Activated naive CD4-positive, alpha-beta T cell treated with anti-CD3 and anti-CD28 coated beads, Interleukin-2, amount 10 ng/mL, durations not matched to agents 7 days and 5 days (primary cell): ENCODE results near the gene NFE2L2.
A peak's percentile ranks its signal among the peaks of the same experiment; 100 is the strongest.
"Not testable (repeated sequence)": the region's sequence is repeated elsewhere in the genome, so short reads cannot be mapped to it uniquely, and the experiment has no call there.

Experiments used
- CTCF ChIA-PET: fragments of 350-600 bp; sonication (Branson Sonifier 250); formaldehyde crosslinking; loops from one replicate; lab custom pipeline; 2021; ENCODE audit warnings: antibody characterized with exemption; lab: Charles Lee
- DNase-seq: peaks from one replicate; pipeline ENCODE4 v3.0.0-alpha.2; 2020
- H3K27ac Mint-ChIP-seq: one replicate; pipeline ENCODE4 v1.8.0; 2021; ENCODE audit warnings: mild to moderate bottlenecking, moderate library complexity, mixed read lengths
- H3K27me3 Mint-ChIP-seq: one replicate; pipeline ENCODE4 v1.8.0; 2021; ENCODE audit warnings: mild to moderate bottlenecking, mixed read lengths
- H3K36me3 Mint-ChIP-seq: one replicate; pipeline ENCODE4 v1.8.0; 2021; ENCODE audit warnings: mixed read lengths
- H3K4me1 Mint-ChIP-seq: one replicate; pipeline ENCODE4 v1.8.0; 2021; ENCODE audit warnings: mixed read lengths
- H3K4me3 Mint-ChIP-seq: one replicate; pipeline ENCODE4 v1.8.0; 2021; ENCODE audit warnings: mild to moderate bottlenecking, moderate library complexity, mixed read lengths
- H3K9me3 Mint-ChIP-seq: one replicate; pipeline ENCODE4 v1.8.0; 2021; ENCODE audit warnings: mixed read lengths

NFE2L2 gene

GRCh38 chr2:177272765-177273164 is 8.2 kb upstream of the NFE2L2 start:
- CTCF ChIA-PET, result interaction anchor here (0.6 to 3.9 kb wide), 6 partner anchors 9 to 31 kb away, joined by 3 to 19 read pairs (median 8); partner anchors contain the start of gene NFE2L2
- Mint-ChIP-seq H3K4me1 (peaks cover 30% of the 10 kb centered on the region), H3K4me3 (no peak overlapping the region), H3K27me3 (no peaks in the 10 kb centered on the region), H3K27ac (no peak overlapping the region), H3K36me3 (peaks cover 4% of the 10 kb centered on the region), H3K9me3 (no peaks in the 10 kb centered on the region)
- DNase-seq, result no peak

- Mint-ChIP-seq H3K27me3 (no peaks in the 10 kb centered on the region), H3K9me3 (no peaks in the 10 kb centered on the region), H3K36me3 (peaks cover 9% of the 10 kb centered on the region), H3K27ac (no peak overlapping the region), H3K4me3 (no peak overlapping the region), H3K4me1 (peaks cover 37% of the 10 kb centered on the region)
- CTCF ChIA-PET, result interaction anchor here (0.6 to 3.9 kb wide), 6 partner anchors 8 to 107 kb away, joined by 3 to 19 read pairs (median 8); partner anchors contain the start of gene NFE2L2
- no peak for DNase-seq
Measured at GRCh38 chr2:177271981-177272666, 7.6 kb upstream of the NFE2L2 start.

GRCh38 chr2:177270531-177270930 is 6.0 kb upstream of the NFE2L2 start:
- H3K36me3 Mint-ChIP-seq, result peaks cover 9% of the 10 kb centered on the region
- DNase-seq, result no peak
- H3K9me3 Mint-ChIP-seq, result no peaks in the 10 kb centered on the region
- no peak overlapping the region for H3K4me3 Mint-ChIP-seq
- H3K27ac Mint-ChIP-seq, result no peak overlapping the region
- CTCF ChIA-PET, result interaction anchor here (2.8 to 3.9 kb wide), 2 partner anchors 12 to 26 kb away, joined by 10 to 19 read pairs; no protein-coding TSS in a partner anchor
- H3K4me1 Mint-ChIP-seq, result peaks cover 52% of the 10 kb centered on the region
- no peaks in the 10 kb centered on the region for H3K27me3 Mint-ChIP-seq

GRCh38 chr2:177268901-177269300 is 4.4 kb upstream of the NFE2L2 start:
- Mint-ChIP-seq H3K4me1 (peaks cover 52% of the 10 kb centered on the region), H3K4me3 (no peak overlapping the region), H3K27ac (no peak overlapping the region), H3K36me3 (peaks cover 9% of the 10 kb centered on the region), H3K9me3 (no peaks in the 10 kb centered on the region), H3K27me3 (peaks cover 3% of the 10 kb centered on the region)
- CTCF ChIA-PET, result interaction anchor here (0.8 to 3.5 kb wide), 2 partner anchors 20 to 104 kb away, joined by 3 to 14 read pairs; no protein-coding TSS in a partner anchor
- DNase-seq, result no peak

DNA sequence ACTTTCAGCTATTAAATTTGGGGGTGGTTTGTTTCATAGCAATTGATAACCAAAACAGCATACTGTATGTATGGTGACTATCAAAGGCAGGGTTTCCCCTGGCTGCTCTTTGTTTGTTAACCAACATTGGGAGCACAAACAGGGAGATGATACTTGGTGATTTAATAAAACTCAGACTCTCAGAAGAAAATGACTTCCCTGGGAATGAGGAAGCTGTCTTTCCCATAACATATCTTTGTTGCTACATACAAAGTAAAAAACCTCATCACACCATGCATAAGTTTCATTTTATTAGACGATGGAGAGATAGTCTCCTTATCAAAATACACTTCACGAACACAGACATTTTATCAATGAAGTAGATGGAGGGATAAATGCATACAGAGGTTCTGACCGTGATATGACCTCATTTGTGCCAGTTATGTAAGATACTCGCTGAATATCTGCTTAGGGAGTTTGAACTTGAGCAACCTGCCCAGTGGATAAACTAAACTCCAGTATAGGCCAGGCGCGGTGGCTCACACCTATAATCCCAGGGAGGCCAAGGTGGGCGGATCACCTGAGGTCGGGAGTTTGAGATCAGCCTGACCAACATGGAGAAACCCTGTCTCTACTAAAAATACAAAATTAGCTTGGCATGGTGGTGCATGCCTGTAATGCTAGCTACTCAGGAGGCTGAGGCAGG is 3.8 kb upstream of the NFE2L2 start:
- DNase-seq, result no peak
- Mint-ChIP-seq H3K27me3 (peaks cover 3% of the 10 kb centered on the region), H3K9me3 (no peaks in the 10 kb centered on the region), H3K27ac (no peak overlapping the region), H3K36me3 (peaks cover 9% of the 10 kb centered on the region), H3K4me1 (peaks cover 52% of the 10 kb centered on the region), H3K4me3 (no peak overlapping the region)
- CTCF ChIA-PET, result interaction anchor here (0.5 to 5.8 kb wide), 4 partner anchors 20 to 347 kb away, joined by 3 to 120 read pairs (median 8); no protein-coding TSS in a partner anchor

GRCh38 chr2:177266955-177267354 is 2.4 kb upstream of the NFE2L2 start:
- peaks cover 21% of the 10 kb centered on the region for H3K36me3 Mint-ChIP-seq
- H3K4me1 Mint-ChIP-seq, result peaks cover 48% of the 10 kb centered on the region
- DNase-seq, H3K27me3 Mint-ChIP-seq, H3K9me3 Mint-ChIP-seq, H3K4me3 Mint-ChIP-seq: not testable (repeated sequence)
- peak overlapping the region; percentile 100 for H3K27ac Mint-ChIP-seq
- CTCF ChIA-PET, result interaction anchor here (1.2 to 5.8 kb wide), 4 partner anchors 22 to 69 kb away, joined by 3 to 120 read pairs (median 12); no protein-coding TSS in a partner anchor

GRCh38 chr2:177265824-177266817 is 1.6 kb upstream of the NFE2L2 start:
- CTCF ChIA-PET, result interaction anchor here (1.1 to 5.8 kb wide), 10 partner anchors 19 to 104 kb away, joined by 3 to 120 read pairs (median 9); partner anchors contain the start of gene HNRNPA3
- Mint-ChIP-seq H3K4me1 (peaks cover 56% of the 10 kb centered on the region), H3K36me3 (peaks cover 27% of the 10 kb centered on the region), H3K4me3 (peak overlapping the region; percentile 98), H3K27ac (peak overlapping the region; percentile 100), H3K27me3 (peaks cover 3% of the 10 kb centered on the region), H3K9me3 (no peaks in the 10 kb centered on the region)
- no peak for DNase-seq

DNA sequence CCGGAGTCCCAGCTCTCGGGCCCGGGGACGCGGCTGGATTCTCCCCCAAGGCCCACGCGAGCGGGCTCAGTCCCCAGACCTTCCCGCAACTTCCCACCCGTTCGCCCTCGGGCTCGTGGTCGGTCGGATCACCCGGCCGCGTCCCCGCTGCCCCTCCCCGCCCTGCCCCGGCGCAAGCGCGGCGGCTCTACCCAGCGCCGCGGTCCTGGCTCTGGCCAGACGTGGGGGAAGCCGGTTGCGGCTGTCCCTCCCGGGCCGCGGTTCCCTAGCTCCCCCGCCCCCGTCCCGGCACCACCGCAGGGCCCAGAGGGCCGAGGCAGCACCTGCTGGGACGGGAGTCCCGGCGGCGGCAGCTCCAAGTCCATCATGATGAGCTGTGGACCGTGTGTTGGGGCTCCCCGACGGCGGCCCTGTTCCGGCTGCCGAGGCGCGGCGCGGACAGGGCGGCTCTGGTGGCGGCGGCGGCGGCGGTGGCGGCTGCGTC is 276 bp downstream of the NFE2L2 start:
- H3K27ac Mint-ChIP-seq, result peak overlapping the region; percentile 100
- H3K4me3 Mint-ChIP-seq, result peak overlapping the region; percentile 98
- CTCF ChIA-PET, result interaction anchor here (0.8 to 5.8 kb wide), 24 partner anchors 9 to 152 kb away, joined by 3 to 120 read pairs (median 6); partner anchors contain the start of gene HNRNPA3
- peaks cover 34% of the 10 kb centered on the region for H3K36me3 Mint-ChIP-seq
- no peaks in the 10 kb centered on the region for H3K9me3 Mint-ChIP-seq
- peaks cover 3% of the 10 kb centered on the region for H3K27me3 Mint-ChIP-seq
- DNase-seq, result no peak
- peaks cover 57% of the 10 kb centered on the region for H3K4me1 Mint-ChIP-seq

GRCh38 chr2:177263451-177264208 is 897 bp downstream of the NFE2L2 start:
- H3K4me1 Mint-ChIP-seq, result peaks cover 62% of the 10 kb centered on the region
- H3K27me3 Mint-ChIP-seq, result peaks cover 3% of the 10 kb centered on the region
- CTCF ChIA-PET, result interaction anchor here (0.7 to 5.8 kb wide), 26 partner anchors 9 to 152 kb away, joined by 3 to 120 read pairs (median 4); partner anchors contain the start of gene HNRNPA3
- H3K27ac Mint-ChIP-seq, result peak overlapping the region; percentile 100
- DNase-seq, result peak; percentile 96
- peaks cover 39% of the 10 kb centered on the region for H3K36me3 Mint-ChIP-seq
- peak overlapping the region; percentile 98 for H3K4me3 Mint-ChIP-seq
- no peaks in the 10 kb centered on the region for H3K9me3 Mint-ChIP-seq

DNA sequence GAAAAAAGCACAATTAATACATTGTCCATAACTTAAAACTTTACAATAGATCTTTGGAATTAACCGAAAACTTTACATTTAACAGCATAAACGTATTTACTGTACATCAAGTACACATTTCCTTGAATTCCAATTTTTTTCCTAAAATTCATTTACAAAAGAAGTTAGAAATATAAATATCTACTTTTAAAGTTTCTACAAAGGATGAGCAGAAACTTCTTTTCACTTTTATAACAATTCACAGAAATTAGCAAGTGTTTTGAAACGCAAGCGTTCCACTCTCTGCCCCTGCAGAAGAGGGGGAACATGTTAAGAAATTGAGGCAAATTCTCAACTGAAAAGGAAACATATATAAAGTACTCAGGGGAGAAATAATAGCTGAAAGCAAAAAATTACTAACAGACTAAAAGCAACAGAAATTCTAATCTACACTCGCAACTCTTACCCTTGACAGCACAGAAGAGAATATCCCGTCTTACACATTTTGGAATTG is 1.5 kb downstream of the NFE2L2 start:
- H3K27me3 Mint-ChIP-seq, result peaks cover 3% of the 10 kb centered on the region
- peaks cover 42% of the 10 kb centered on the region for H3K36me3 Mint-ChIP-seq
- peak overlapping the region; percentile 99 for H3K27ac Mint-ChIP-seq
- H3K4me3 Mint-ChIP-seq, result peak overlapping the region; percentile 98
- DNase-seq, result no peak
- peaks cover 4% of the 10 kb centered on the region for H3K9me3 Mint-ChIP-seq
- H3K4me1 Mint-ChIP-seq, result peaks cover 63% of the 10 kb centered on the region
- CTCF ChIA-PET, result interaction anchor here (0.6 to 5.8 kb wide), 24 partner anchors 8 to 286 kb away, joined by 3 to 120 read pairs (median 4); partner anchors contain the start of gene HNRNPA3

DNA sequence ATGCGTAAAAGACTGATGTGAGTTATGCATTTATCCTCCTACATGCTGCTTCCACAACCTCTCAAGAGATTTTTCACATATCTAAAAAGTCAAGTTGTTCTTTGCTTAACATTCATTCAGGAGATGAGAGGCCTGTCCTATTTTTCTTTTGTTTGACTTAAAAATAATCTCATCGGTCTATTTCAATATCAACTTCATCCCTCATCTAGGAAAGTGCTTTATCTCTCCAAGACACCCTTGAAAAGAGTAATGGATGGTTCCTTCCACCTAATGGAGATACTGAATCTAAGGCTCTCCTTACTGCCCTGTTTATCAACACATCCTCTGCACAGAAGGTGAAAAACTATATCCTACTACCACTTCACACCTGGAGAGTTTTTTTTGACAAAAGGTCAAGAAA is 2.4 kb downstream of the NFE2L2 start:
- Mint-ChIP-seq H3K4me1 (peaks cover 62% of the 10 kb centered on the region), H3K9me3 (peaks cover 4% of the 10 kb centered on the region), H3K27ac (peak overlapping the region; percentile 99), H3K36me3 (peaks cover 43% of the 10 kb centered on the region), H3K4me3 (peak overlapping the region; percentile 98), H3K27me3 (peaks cover 3% of the 10 kb centered on the region)
- DNase-seq, result no peak
- CTCF ChIA-PET, result interaction anchor here (0.7 to 5.4 kb wide), 5 partner anchors 27 to 287 kb away, joined by 3 to 56 read pairs (median 3); no protein-coding TSS in a partner anchor
